Left colon (tissue), 2 donors: Measurements from ENCODE around the gene USP22. TPM values are rescaled to one million over a fixed set of nuclear protein-coding genes. Genes with fewer than 3 reads are reported as not detected.
"Not testable (repeated sequence)": the region's sequence is repeated elsewhere in the genome, so short reads cannot be mapped to it uniquely, and the experiment has no call there.

Experiments used
- ATAC-seq: fragments of 200-7000 bp; cut with Tn5 transposase; one replicate; pipeline ENCODE4 v1.9.1; 2020; ENCODE audit warnings: mild to moderate bottlenecking, moderate library complexity
- DNase-seq, 2 donors: peaks; one replicate each; pipeline ENCODE4 v3.0.0-alpha.2; 2020
- intact Hi-C, 2 donors: fragments of 100-400 bp; cut with DNase I in 1 of 2; cut with micrococcal nuclease in 1 of 2; formaldehyde crosslinking; loops; one replicate each; pipeline versions ENCODE4 v1.11.2 to v1.14.0; 2022; cut with DNase I, micrococcal nuclease
- long read RNA-seq: library from polyadenylated mRNA; unstranded; transcript quantifications from one replicate; pipeline ENCODE4 v2.0.0, GENCODE V29; 2021
- total RNA-seq, 2 donors: library from RNA; stranded (reverse); fragmentation: NEBNext Ultra II Directional; extraction: Animal tissue kit (Norgen Biotek cat#: 25700); gene quantifications; one replicate each; pipeline ENCODE4 v1.2.1, GENCODE V29; 2021
- donor health status: DM: no; HTN: no; CAD: no.
- donor health status: DM: yes; HTN: yes; CAD: no.

USP22 gene
- 100 to 1,000 TPM; 145 to 155 TPM for total RNA-seq
- long read RNA-seq, partial matches to known transcripts: 0 of 35 reads
- long read RNA-seq, other reads (novel, unspliced or antisense): 35 of 35 reads

DNA sequence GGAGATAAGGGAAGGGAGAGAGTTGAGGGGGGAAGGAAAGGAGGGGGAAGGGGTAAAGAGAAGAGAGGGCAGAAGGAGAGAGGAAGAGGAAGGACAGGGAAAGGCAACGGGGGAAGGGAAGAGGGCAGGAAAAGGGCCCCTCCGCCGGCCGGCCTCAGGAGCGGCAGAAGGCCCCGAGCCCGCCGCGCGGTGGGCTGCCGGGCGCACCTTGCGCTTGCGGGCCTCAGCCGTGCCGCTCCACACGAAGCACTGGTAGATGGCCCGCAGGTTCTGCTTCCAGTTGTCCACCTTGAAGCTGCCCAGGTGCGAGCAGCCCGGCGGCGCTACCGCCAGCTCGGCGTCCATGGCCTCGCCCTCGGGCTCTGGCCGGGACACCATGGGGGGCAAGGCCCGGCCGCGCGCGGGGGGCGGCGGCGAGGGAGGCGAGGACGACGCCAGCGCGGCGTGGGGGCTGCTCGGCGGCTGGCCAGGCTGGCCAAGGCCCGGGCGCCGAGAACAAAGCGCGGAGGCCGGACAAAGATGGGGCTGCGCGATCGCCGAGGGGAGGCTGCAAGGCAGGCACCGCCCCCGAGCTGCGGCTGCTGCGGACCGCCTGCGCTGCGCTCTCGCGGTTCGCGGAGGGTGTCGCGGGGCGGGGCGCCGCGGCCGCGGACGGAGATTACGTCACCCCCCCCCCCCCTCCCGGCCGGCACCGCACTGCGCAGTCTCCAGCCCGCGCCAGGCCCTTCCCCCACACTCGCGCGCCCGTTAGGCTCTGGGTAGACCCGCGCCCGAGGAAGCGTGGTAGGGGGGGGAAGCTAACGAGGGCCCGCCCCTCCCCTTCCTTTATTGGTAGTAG is at the start of gene USP22:
Gene USP22, minus strand, starts transcription at position 554 of the 838 bp plus-strand sequence. Its CDS starts 176 bp downstream, at position 378.
- DNase-seq (no peak), ATAC-seq (peak; percentile 65)
- intact Hi-C loops: loop anchor here in 1 of 2 donors (10.0 kb wide), 1 partner anchor 172 kb away; the partner anchor contains the start of gene TMEM11

DNA sequence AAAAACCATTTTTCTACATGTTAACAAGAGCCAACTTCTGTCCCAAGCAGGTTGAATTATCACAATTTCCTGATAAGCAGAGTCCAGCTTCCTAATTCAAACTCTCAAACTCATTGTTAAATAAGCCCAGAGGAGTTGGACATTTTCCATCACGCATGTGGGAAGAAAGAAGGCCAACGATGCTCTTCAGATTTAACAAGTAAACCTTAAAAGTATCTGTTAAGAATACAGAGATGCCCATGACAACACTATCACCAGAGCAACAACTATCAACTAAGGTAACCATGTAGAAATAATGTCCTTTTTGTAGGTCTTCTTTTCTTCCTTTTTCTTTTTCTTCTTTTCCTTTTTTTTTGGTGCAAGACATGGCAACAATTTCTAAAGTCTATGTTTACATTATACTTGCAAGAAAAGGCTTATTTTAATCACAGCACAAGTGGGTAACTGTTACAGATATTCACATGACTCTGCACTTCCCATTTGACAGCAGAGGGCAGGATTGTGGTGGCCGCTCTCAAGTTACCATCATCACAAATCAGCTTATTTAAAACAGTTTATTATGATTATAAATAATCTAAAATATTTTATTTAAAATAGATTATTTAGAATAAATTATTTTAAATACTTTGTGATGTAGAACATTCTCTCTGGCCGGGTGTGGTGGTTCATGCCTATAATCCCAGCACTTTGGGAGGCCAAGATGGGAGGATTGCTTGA is 48.2 kb upstream of the USP22 start:
- ATAC-seq (no peak), DNase-seq (no peak)
- intact Hi-C loops: no loop called here

DNA sequence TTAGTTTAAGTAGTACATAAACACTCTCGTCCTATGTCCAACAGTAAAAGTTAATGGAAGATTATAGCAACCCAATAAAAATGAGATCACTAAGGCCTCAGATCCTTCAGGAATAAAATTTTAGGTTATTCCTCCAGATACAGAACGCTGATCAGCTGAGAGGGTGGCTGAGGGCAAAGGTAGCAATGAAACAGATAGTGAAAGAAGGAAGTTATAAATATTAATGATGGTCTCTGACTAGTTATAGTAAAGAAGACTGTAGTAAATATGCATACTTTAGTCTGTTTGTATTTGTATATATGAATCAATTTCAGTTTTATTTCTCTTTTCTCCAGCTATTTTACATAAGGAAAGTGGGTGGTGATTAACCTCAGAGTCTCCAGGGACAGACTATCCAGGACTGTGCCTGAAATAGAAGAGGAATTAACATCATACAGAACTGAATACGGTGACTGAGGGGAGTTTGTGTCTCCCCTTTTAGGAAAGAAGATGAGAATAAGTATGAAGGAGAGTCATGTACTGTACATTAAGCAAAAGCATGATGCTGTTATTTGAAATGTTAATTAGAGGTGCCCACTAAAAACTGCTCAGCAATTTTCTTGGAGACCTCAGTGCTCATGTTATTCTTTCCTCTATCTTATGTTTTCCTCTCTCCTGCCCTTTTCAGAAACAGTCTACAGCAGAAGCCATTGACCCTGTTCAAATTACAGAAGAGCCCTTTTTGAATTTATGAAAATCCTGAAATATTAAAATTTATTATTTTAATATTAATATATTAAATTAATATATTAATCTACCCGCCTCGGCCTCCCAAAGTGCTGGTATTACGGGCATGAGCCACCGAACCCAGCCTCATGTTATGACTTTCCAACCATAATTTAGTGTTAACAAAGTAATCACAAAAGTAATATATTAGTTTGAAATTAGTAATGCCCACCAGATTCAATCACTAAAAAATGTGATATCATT is 47.4 kb upstream of the USP22 start:
- intact Hi-C loops: no loop called here
- peak; percentile 61 for ATAC-seq
- DNase-seq: no peak

- DNase-seq: no peak
- intact Hi-C loops: no loop called here
- peak; percentile 88 for ATAC-seq
Measured at GRCh38 chr17:21089145-21089544, 46.3 kb upstream of the USP22 start.

- no peak for ATAC-seq
- intact Hi-C loops: no loop called here
Measured at GRCh38 chr17:21085707-21086106, 42.9 kb upstream of the USP22 start.

DNA sequence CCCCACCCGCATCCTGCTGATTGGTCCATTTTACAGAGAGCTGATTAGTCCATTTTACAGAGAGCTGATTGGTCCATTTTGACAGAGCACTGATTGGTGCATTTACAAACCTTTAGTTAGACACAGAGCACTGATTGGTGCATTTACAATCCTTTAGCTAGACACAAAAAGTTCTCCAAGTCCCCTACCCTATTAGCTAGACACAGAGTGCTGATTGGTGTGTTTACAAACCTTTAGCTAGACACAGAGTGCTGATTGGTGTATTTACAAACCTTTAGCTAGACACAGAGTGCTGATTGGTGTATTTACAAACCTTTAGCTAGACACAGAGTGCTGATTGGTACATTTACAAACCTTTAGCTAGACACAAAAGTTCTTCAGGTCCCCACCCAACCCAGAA is 42.5 kb upstream of the USP22 start:
- intact Hi-C loops, ATAC-seq, DNase-seq: not testable (repeated sequence)

More at GRCh38 chr17:21085707-21086106, 42.9 kb upstream of the USP22 start:
- DNase-seq: no peak

- intact Hi-C loops: no loop called here
- ATAC-seq (no peak), DNase-seq (no peak)
Measured at GRCh38 chr17:21082001-21082436, 39.2 kb upstream of the USP22 start.

DNA sequence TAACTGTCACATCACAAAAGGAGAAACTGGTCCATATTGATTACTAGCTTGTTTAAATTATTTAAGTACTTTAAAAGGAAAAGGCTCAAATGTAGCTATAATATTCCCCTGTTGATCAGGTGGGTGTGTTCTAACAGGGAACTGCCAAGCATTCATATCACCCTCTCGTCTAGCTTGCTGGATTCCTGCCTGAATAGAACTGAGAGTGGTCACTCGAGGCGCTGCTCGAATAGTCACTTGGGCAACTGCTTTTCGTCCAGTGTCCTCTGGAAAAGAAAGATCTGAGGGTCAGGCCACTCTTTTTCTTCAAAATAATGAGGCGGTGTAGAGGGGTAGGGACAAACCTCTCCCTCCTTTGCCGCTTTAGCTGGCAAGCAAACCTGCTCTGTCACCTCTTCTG is 36.4 kb upstream of the USP22 start:
- ATAC-seq (no peak), DNase-seq (no peak)
- intact Hi-C loops: no loop called here

- ATAC-seq (no peak), DNase-seq (no peak)
- intact Hi-C loops: no loop called here
Measured at GRCh38 chr17:21078016-21078780, 35.4 kb upstream of the USP22 start.

- intact Hi-C loops: no loop called here
- no peak for DNase-seq
- no peak for ATAC-seq
Measured at GRCh38 chr17:21077281-21077680, 34.5 kb upstream of the USP22 start.

DNA sequence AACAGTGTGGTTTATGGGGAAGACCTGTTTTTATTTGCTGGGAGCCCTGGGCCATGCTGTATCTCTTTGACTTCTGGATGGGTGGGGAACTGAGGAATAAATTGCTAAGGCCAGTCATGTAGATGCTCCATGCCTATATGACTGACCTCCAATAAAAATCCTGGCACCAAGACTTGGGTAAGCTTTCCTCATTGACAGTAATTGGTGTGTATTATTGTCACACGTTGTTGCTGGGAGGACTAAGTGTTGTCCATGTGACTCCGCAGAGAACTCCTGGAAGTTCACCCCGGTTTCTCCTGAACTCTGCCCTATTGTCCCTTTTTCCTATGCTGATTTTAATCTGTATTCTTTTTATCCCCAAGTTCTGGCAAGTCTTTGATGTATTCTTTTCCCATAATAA is 33.4 kb upstream of the USP22 start:
- DNase-seq (no peak), ATAC-seq (peak; percentile 56)
- intact Hi-C loops: no loop called here

GRCh38 chr17:21075739-21076085 is 32.9 kb upstream of the USP22 start:
- ATAC-seq (no peak), DNase-seq (no peak)
- intact Hi-C loops: no loop called here

DNA sequence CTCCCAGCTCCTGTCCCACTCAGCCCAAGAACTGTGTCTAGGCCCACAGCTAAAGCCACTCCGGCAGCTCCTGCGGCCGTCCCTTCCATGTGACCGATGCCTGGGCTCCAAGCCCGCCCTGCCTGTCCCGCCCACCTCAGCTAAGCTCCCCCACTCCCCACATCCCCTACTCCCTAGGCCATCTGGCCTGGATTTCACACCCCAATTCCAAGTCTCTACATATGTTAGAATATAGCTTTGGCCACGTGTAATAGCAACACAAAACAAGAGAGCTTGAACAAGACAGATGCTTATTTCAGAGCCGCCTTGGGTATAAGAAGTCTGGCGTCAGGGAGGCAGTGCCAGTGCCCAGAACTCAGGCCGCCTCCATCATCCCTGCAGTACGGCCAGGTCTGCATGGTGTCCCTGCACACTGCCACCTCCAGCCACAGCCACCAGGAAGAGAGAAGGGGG is 30.0 kb upstream of the USP22 start:
- DNase-seq (no peak), ATAC-seq (no peak)
- intact Hi-C loops: no loop called here

DNA sequence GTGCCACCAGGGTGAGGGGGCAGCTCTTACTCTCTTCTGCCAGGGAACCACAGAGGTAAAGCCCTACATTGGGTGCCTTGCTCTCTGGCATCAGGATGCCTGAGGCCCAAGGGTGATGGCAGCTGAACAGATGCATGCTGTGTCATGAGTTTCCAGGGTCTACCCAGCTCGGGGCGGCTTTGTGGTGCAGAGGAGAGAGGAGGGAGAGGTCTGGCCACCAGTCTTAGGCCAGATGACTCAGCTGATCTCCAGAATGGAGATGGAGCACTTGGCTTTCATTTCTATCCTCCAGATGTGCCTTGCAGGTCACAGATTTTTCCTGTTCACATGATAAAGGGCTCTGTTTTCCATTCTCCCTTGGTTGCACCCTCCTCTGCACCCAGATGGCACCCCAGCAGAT is 23.6 kb upstream of the USP22 start:
- intact Hi-C loops: no loop called here
- DNase-seq (no peak), ATAC-seq (no peak)

GRCh38 chr17:21061971-21062526 is 19.2 kb upstream of the USP22 start:
- no peak for ATAC-seq
- no peak for DNase-seq

DNA sequence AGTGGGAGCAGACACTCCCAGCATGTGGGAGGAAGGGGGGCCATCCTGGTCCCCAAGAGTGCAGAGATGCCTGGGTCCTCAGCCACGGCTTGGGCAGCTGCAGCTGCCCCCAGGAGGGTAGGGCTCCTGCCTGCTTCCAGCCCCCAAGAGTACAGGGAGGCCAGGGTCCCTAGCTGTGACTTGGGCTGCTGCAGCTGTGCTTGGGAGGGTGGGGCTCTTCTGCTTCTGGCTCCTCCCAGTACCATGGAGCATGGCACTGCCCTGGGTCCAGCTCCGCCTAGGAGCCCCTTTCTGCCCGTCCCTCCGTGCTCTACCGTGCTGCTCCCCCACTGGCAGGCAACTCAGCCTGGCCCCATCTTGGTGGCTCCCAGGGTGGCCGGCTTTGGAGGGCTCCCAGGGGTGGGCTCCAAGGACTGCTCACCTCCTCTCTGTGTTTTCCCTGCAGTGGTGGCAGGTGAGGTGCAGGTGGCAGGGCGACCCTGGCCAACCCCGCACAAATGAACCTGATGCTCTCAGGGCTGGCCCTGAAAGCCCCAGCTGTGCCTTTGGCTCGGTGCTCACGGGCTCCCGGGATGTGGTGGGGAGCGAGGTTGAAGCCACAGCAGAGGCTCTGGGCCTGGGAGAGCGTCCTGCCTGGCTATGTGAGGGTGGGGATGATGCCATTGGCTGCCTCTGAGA is 18.5 kb upstream of the USP22 start:
- ATAC-seq (no peak), DNase-seq (no peak)
- intact Hi-C loops: no loop called here

More at GRCh38 chr17:21061971-21062526, 19.2 kb upstream of the USP22 start:
- intact Hi-C loops: no loop called here

DNA sequence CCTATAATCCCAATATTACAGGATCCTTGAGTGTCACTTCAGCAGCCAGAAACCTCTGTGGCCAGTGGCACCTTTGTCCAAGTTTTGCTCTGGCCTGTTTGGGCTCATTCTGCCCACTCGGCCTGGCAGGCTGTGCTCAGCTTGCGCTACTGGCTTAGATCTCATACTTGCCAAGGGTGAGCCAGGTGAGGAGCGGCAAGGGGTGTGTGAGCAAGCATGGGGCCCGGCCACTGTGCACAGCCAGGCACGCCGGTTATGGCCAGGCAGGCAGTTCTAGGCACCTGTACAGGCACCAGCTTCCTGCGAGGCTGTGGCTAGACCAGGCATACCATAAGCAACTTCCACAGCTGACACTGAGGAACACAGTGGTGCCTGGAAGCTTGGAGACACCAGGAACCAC is 16.9 kb upstream of the USP22 start:
- DNase-seq (no peak), ATAC-seq (no peak)
- intact Hi-C loops: no loop called here
